Fibroblast of villous mesenchyme (primary cell): ENCODE results near the gene KANK4. TPM values are rescaled to one million over a fixed set of nuclear protein-coding genes. Genes with fewer than 3 reads are reported as not detected.

ENCODE experiments used
- DNase-seq: peaks from one replicate; pipeline ENCODE4 v3.0.0-alpha.2; 2010; ENCODE audit warnings: low read depth
- H3K4me3 ChIP-seq: 2 replicates; pipeline ENCODE4 v1.5.1; 2011; ENCODE audit warnings: low read depth, mild to moderate bottlenecking, low read length
- CTCF ChIP-seq: IDR thresholded peaks from 2 replicates; pipeline ENCODE4 v1.5.1; 2012; ENCODE audit warnings: low read depth, mild to moderate bottlenecking, low read length; ENCODE audit not compliant: insufficient read depth
- total RNA-seq: library from RNA; depleted of rRNA; stranded (reverse); fragments of >200 nt; gene quantifications from 2 replicates; pipeline ENCODE4 v1.2.3, GENCODE V29; 2012

KANK4 gene
- total RNA-seq, 1 donor = not detected

GRCh38 chr1:62269851-62270495 is 49.3 kb downstream of the KANK4 start:
- DNase-seq = no peak
- no peak overlapping the region for H3K4me3 ChIP-seq
- no peak for TF ChIP-seq CTCF

GRCh38 chr1:62269439-62269838 is 49.8 kb downstream of the KANK4 start:
- no peak for DNase-seq
- no peak for TF ChIP-seq CTCF
- no peak overlapping the region for H3K4me3 ChIP-seq

DNA sequence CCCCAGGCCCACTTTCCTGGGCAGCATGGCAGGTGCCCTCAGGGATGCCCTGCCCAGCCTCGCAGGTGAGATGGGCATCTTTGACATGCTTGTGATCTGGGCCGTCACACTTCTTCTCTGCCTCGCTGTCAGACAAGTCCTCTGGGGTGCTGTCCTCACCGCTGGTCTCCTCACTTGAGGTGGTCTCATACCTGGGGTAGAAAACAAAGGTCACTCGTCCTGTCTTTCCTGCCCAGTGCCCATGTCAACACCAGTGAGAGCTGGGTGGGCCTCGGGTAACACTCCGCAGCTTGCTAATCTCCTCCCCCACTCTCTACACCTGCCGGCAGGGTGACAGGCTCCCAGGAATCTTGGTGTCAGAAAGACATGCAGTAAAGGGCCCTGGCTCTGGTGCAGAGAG is 50.9 kb downstream of the KANK4 start:
- no peak overlapping the region for H3K4me3 ChIP-seq
- TF ChIP-seq CTCF = no peak
- DNase-seq = no peak

- DNase-seq = no peak
- H3K4me3 ChIP-seq = no peak overlapping the region
- no peak for TF ChIP-seq CTCF
Observed at GRCh38 chr1:62265956-62266935, 53.0 kb downstream of the KANK4 start.

GRCh38 chr1:62263814-62264353 is 55.4 kb downstream of the KANK4 start:
- no peak for DNase-seq
- H3K4me3 ChIP-seq = no peak overlapping the region
- TF ChIP-seq CTCF = no peak

DNA sequence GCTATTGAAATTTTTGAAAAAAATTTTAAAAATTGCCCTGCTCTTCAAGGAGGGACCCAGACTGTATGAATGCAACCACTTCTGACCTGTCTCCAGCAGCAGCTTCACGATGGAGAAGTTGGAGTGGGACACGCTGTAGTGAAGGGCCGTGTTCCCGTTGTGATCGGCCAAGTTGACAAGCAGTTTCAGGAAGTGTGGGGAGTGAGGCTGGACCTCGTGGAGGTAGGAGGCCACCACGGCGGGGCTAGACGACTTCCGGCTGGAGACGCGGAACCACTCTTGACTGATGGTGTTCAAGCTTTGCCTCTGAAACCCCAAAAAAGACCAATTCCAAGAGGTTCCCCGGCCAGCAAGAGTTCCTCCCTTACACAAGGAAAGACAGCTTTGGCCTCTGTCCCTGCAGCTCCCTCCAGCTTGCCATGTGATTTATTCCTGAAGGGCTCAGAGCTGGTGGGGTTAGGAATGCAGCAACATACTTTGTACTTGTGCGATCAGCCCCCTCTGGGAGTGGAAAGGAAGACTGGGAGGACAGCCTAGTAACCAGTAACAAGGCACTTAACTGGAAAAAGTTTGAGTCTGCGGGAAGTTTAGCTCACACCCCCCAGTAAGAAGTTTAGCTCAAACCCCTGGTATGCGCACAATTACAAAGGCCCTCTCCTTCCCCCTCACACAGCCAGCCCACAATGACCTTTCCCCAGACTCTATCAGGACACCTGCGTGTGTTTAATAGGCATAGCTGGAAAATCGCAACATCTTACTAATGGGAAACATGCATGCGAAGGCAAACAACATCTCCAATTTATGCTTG is 56.0 kb downstream of the KANK4 start:
- TF ChIP-seq CTCF = no peak
- DNase-seq = no peak
- H3K4me3 ChIP-seq = no peak overlapping the region
